Sigmoid colon (tissue), 7 donors: ENCODE data around the gene SIGLEC12. TPM values are rescaled to one million over a fixed set of nuclear protein-coding genes. Genes with fewer than 3 reads are reported as not detected.

Experiments used
- DNase-seq: peaks from one replicate; pipeline ENCODE4 v3.0.0-alpha.2; 2019
- H3K27ac ChIP-seq, 4 donors: fragments of 200-600 bp; sonication (generic); one replicate each; pipeline ENCODE4 v1.5.1; 2016 to 2019; ENCODE audit warnings: mild to moderate bottlenecking in 1 of 4
- H3K27me3 ChIP-seq, 3 donors: fragments of 200-600 bp; sonication (generic); one replicate each; pipeline ENCODE4 v1.5.1; 2019; ENCODE audit warnings: mild to moderate bottlenecking in 1 of 3
- H3K36me3 ChIP-seq, 4 donors: fragments of 200-600 bp; sonication (generic); one replicate each; pipeline ENCODE4 v1.5.1; 2016 to 2019
- H3K4me1 ChIP-seq, 4 donors: fragments of 200-600 bp; sonication (generic); one replicate each; pipeline ENCODE4 v1.5.1; 2017 to 2019
- H3K4me3 ChIP-seq, 4 donors: fragments of 200-600 bp; sonication (generic); one replicate each; pipeline ENCODE4 v1.5.1; 2017 to 2019; ENCODE audit warnings: mild to moderate bottlenecking in 2 of 4, moderate library complexity in 1 of 4
- H3K9me3 ChIP-seq, 4 donors: fragments of 200-600 bp in 3 of 4; sonication (generic) in 3 of 4; one replicate each; pipeline versions ENCODE4 v1.5.1 to v1.6.1; 2013 to 2019
- EP300 ChIP-seq, 4 donors: sonication (generic); formaldehyde crosslinking; IDR thresholded peaks; one replicate each; pipeline ENCODE4 v1.6.1; 2017; ENCODE audit warnings: antibody characterized with exemption in 4 of 4
- POLR2A ChIP-seq, 2 donors: fragments of 450-650 bp; IDR thresholded peaks; one replicate each; pipeline ENCODE4 v1.6.1; 2016; ENCODE audit warnings: antibody characterized with exemption in 2 of 2, mild to moderate bottlenecking in 2 of 2, moderate library complexity in 2 of 2
- POLR2AphosphoS5 ChIP-seq, 4 donors: sonication (generic); formaldehyde crosslinking; IDR thresholded peaks; one replicate each; pipeline ENCODE4 v1.6.1; 2017; ENCODE audit warnings: antibody characterized with exemption in 4 of 4
- whole genome bisulfite sequencing, 2 donors: extraction: QIAGEN DNeasy Blood & Tissue Kit; methylation state at CpG; one replicate each; pipeline ENCODE4 v1.1.7; 2013; 5-methylcytosine and 5-hydroxymethylcytosine counted together
- intact Hi-C: fragments of 100-400 bp; cut with DNase I; formaldehyde crosslinking; loops from one replicate; pipeline ENCODE4 v1.15.1; 2023
- polyA plus RNA-seq, 3 donors: library from polyadenylated mRNA; stranded (reverse); fragments of 200-250 nt; gene quantifications; one replicate each; pipeline ENCODE4 v1.2.3, GENCODE V29; 2013
- total RNA-seq, 4 donors: library from RNA; depleted of rRNA; stranded (reverse); fragments of >200 nt; gene quantifications; one replicate each; pipeline ENCODE4 v1.1.0, GENCODE V29; 2016
- TF ChIP-seq, protein P1 (sequence below), 4 experiments: fragments of 450-650 bp in 3 of 4; fragments of 200-600 bp in 1 of 4; IDR thresholded peaks; one replicate each; pipeline ENCODE4 v1.5.1; 2016 to 2019; ENCODE audit warnings: antibody characterized with exemption in 4 of 4, mild to moderate bottlenecking in 3 of 4, moderate library complexity in 2 of 4
- donor health status: healthy with polysubstance abuse.
- donor health status: Bipolar disorder and iron deficiency.
- donor health status: healthy.

The SIGLEC12 gene
- under 1 TPM in 1 of 4 donors, not detected in 3; 0.16 TPM for total RNA-seq
- polyA plus RNA-seq: 10 to 100 TPM in 1 of 3 donors, under 1 TPM in 1, not detected in 1; 0.86 to 11.6 TPM

GRCh38 chr19:51501594-51502263 lies at the start of gene SIGLEC12:
Gene SIGLEC12 (minus strand): TSS chr19:51501800. CDS start chr19:51501733, 67 bp downstream.
- Histone ChIP-seq H3K4me1 (no peaks in the 10 kb centered on the region), H3K27me3 (peaks cover 0 to 10% (median 0%) of the 10 kb centered on the region in 3 donors), H3K27ac (no peak within 1 kb of the TSS), H3K9me3 (peaks cover 0 to 3% (median 0%) of the 10 kb centered on the region in 4 donors), H3K4me3 (no peak within 1 kb of the TSS), H3K36me3 (no peaks in the 10 kb centered on the region)
- intact Hi-C loops: no loop called here
- WGBS, 2 donors: 54 to 73% methylated on average over 12 of the region's 12 CpGs
- peak; percentile 67 for DNase-seq
- TF ChIP-seq, protein P1, sequence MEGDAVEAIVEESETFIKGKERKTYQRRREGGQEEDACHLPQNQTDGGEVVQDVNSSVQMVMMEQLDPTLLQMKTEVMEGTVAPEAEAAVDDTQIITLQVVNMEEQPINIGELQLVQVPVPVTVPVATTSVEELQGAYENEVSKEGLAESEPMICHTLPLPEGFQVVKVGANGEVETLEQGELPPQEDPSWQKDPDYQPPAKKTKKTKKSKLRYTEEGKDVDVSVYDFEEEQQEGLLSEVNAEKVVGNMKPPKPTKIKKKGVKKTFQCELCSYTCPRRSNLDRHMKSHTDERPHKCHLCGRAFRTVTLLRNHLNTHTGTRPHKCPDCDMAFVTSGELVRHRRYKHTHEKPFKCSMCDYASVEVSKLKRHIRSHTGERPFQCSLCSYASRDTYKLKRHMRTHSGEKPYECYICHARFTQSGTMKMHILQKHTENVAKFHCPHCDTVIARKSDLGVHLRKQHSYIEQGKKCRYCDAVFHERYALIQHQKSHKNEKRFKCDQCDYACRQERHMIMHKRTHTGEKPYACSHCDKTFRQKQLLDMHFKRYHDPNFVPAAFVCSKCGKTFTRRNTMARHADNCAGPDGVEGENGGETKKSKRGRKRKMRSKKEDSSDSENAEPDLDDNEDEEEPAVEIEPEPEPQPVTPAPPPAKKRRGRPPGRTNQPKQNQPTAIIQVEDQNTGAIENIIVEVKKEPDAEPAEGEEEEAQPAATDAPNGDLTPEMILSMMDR (IDR thresholded peaks at IDR 0.05): no peak
- TF ChIP-seq POLR2A (IDR thresholded peaks at IDR 0.05) (no peak), POLR2AphosphoS5 (IDR thresholded peaks at IDR 0.05) (no peak), EP300 (IDR thresholded peaks at IDR 0.05) (no peak)

DNA sequence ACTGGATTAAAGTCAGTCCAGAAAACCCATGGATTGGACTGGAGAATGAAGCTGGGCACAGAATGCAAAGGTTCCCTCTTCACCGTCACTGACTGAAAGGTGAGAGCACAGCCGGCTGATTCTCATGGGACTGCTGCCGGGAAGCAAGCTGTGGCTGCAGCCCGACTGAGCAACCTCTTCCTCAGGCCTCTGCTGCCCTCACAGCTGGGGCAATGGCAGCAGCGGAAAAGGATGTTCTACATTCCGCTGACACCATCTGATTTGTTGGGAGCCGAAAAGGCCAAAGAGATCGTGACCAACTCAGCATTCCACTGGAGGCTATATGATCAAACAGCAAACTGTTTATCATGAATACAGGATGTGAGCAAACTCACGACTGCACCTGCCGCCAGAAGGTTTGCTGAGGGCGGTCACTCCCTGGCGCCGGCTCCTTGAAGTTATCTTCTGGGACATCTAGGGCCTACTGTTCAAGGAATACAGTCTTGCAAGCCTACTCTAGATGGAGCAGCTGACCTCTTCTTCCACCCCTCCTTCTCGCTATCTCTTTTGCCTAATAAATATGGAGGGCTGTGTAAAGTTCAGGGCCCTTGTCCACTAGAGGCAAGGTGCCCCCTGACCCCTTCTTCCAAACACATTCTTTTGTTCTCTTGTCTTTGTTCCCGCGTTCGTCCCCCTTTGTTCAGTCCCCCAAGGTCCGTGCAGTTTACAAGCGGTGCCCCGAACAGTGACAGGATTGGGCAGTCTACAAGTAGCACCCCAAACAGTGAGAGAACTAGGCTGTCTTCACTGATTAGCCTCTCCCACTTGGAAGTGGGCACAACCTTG lies 49.5 kb upstream of the SIGLEC12 start:
- no peaks in the 10 kb centered on the region for H3K9me3 ChIP-seq
- intact Hi-C loops: no loop called here
- H3K4me3 ChIP-seq: no peak overlapping the region
- no peaks in the 10 kb centered on the region for H3K36me3 ChIP-seq
- no peaks in the 10 kb centered on the region for H3K4me1 ChIP-seq
- WGBS, 2 donors: 71 to 80% methylated on average over 20 of the region's 20 CpGs
- H3K27me3 ChIP-seq: peaks cover 0 to 24% (median 0%) of the 10 kb centered on the region in 3 donors
- no peak for DNase-seq
- no peak overlapping the region for H3K27ac ChIP-seq
- TF ChIP-seq, protein P1 (IDR thresholded peaks at IDR 0.05): no peak
- TF ChIP-seq EP300 (IDR thresholded peaks at IDR 0.05) (no peak), POLR2AphosphoS5 (IDR thresholded peaks at IDR 0.05) (no peak), POLR2A (IDR thresholded peaks at IDR 0.05) (no peak)

DNA sequence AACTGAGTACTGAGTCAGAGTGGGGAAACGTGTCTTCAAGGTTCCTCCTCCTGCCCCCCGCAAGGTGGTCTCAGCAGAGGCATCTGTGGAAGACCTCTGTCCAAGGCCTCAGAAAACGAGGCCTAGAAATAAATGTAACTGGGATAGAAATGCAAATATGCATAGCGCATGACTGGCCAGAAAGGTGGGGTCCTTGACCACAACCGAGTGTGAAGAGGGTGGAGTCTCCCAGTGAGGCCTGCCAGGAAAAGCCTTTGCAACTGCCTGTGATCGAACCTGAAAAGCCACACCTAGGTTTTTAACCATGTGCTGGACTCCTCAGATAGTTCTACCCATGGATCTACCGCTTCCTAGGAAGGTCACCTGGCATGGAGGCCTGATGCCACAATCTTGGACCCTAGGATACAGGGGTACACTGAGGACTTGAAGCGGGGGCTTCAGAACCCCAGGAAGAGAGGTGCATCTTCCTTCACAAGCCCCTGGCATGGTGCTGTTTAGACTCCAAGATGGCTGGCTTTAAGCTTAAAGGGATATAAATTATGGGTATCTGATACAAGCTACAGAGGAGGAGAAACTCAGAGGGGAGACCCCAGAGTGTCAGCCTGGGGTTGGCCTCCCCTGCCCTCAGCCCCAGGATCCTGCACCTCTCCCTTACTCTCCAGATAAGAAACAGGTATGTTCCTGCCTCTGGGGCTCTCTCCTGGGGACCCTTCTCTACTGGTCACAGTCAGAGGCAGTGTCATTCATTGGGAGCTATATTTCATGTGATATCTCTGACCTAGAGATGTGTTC lies 48.1 kb upstream of the SIGLEC12 start:
- H3K9me3 ChIP-seq: no peaks in the 10 kb centered on the region
- 49 to 56% methylated on average over 8 of the region's 8 CpGs for WGBS, 2 donors
- no peaks in the 10 kb centered on the region for H3K4me1 ChIP-seq
- no peak overlapping the region for H3K27ac ChIP-seq
- TF ChIP-seq EP300 (IDR thresholded peaks at IDR 0.05) (no peak), POLR2AphosphoS5 (IDR thresholded peaks at IDR 0.05) (no peak), POLR2A (IDR thresholded peaks at IDR 0.05) (no peak)
- TF ChIP-seq, protein P1 (IDR thresholded peaks at IDR 0.05): no peak
- H3K4me3 ChIP-seq: no peak overlapping the region
- no peaks in the 10 kb centered on the region for H3K36me3 ChIP-seq
- no peak for DNase-seq
- peaks cover 0 to 24% (median 0%) of the 10 kb centered on the region in 3 donors for H3K27me3 ChIP-seq
- intact Hi-C loops: no loop called here

DNA sequence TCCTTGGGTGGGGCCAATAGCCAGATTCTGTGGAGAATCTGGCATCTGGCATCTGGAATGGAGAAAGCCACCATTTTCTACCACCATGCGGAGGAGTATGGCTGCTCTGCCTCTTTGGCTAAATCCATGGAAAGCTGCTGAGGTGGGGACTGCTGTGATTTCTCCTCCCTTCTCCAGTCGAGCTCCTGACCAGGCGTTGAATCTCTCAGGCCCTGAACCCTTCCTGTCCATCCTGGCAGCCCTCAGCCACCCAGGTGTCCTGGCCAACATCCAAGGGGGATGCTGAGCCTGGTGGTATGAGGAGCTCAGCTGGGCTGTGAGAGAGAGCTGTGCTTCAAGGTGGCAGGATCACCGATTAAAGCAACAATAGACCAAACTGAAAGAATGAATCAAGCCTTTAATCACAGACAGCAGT lies 47.3 kb upstream of the SIGLEC12 start:
- no peak for DNase-seq

More for the DNA sequence above, 47.3 kb upstream of the SIGLEC12 start:
- Histone ChIP-seq H3K27ac (no peak overlapping the region), H3K9me3 (no peaks in the 10 kb centered on the region), H3K27me3 (peaks cover 0 to 24% (median 0%) of the 10 kb centered on the region in 3 donors), H3K4me1 (no peaks in the 10 kb centered on the region), H3K36me3 (no peaks in the 10 kb centered on the region), H3K4me3 (no peak overlapping the region)
- intact Hi-C loops: no loop called here
- TF ChIP-seq EP300 (IDR thresholded peaks at IDR 0.05): no peak
- TF ChIP-seq POLR2A (IDR thresholded peaks at IDR 0.05): no peak
- TF ChIP-seq, protein P1 (IDR thresholded peaks at IDR 0.05): no peak
- no peak for TF ChIP-seq POLR2AphosphoS5 (IDR thresholded peaks at IDR 0.05)
- WGBS, 2 donors: 72 to 77% methylated on average over 4 of the region's 4 CpGs
